ENCODE data around the gene DACT2. TPM values are rescaled to one million over a fixed set of nuclear protein-coding genes. Genes with fewer than 3 reads are reported as not detected.

The DACT2 gene
- total and polyA plus RNA-seq, 9 of the 15 experiments (the other 6 are each of a cell fraction or from before 2014, with no cell fraction given) = not detected

DNA sequence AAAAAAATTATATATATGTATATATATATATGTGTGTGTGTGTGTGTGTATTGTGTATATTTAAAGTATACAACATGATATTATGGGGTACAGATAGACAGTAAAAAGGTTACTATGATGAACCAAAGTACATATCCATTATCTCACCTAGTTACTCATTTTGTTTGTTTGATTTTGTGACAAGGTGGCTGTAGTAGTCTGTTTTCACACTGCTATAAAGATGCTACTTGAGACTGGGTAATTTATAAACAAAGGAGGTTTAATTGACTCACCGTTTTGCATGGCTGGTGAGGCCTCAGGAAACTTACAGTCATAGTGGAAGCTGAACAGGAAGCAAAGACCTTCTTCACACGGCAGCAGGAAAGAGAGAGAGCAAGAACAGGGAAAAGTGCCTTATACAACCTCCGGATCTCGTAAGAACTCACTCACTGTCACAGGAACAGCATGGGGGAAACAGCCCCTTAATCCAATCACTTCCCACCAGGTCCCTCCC is 30.2 kb upstream of the DACT2 start:
- Histone ChIP-seq H3K27me3 (ENCODE audit: control insufficient read depth in 2 of 2, insufficient read depth in 2 of 2, low read length in 2 of 2) (peaks cover 27 to 41% of the 10 kb centered on the region in 2 experiments), H4K20me1 (replicated peaks; ENCODE audit: control insufficient read depth, insufficient read depth, low read length) (no peaks in the 10 kb centered on the region; the same call in 1 of the 2 replicates), H3K4me3 (no peak overlapping the region), H3K79me2 (ENCODE audit: control insufficient read depth, insufficient read depth, low read length) (no peaks in the 10 kb centered on the region), H3K27ac (ENCODE audit: extremely low read depth, low read depth, low read length) (no peak overlapping the region), H3K9ac (ENCODE audit: insufficient read depth in 1 of 2, low read depth in 2 of 2, low read length in 2 of 2) (no peak overlapping the region), H2AFZ (ENCODE audit: low read depth, low read length) (no peak overlapping the region), H3K36me3 (ENCODE audit: control insufficient read depth, insufficient read depth, low read length) (no peaks in the 10 kb centered on the region), H3K9me1 (ENCODE audit: control insufficient read depth, insufficient read depth, low read length) (peaks cover 3% of the 10 kb centered on the region), H3K4me1 (replicated peaks in 1 of 2; ENCODE audit: control insufficient read depth in 2 of 2, insufficient read depth in 2 of 2, low read length in 2 of 2) (no peaks in the 10 kb centered on the region), H3K4me2 (ENCODE audit: insufficient read depth, low read length) (no peak overlapping the region), H3K9me3 (replicated peaks; ENCODE audit: control insufficient read depth, insufficient read depth, low read depth, low read length) (no peaks in the 10 kb centered on the region)
- FAIRE-seq (no peak), ATAC-seq (no peak), DNase-seq (ENCODE audit: extremely low read depth in 1 of 4, low spot score in 3 of 4) (no peak)
- ChIA-PET POLR2A (no interaction called here), CTCF (ENCODE audit: low intra/inter-chr PET ratio) (no interaction called here)
- TF ChIP-seq CBFA2T3 (IDR thresholded peaks at IDR 0.05) = no peak
- no peak for TF ChIP-seq SLC30A9 (CRISPR knock-in tag; IDR thresholded peaks at IDR 0.05)
- TF ChIP-seq, protein P1, sequence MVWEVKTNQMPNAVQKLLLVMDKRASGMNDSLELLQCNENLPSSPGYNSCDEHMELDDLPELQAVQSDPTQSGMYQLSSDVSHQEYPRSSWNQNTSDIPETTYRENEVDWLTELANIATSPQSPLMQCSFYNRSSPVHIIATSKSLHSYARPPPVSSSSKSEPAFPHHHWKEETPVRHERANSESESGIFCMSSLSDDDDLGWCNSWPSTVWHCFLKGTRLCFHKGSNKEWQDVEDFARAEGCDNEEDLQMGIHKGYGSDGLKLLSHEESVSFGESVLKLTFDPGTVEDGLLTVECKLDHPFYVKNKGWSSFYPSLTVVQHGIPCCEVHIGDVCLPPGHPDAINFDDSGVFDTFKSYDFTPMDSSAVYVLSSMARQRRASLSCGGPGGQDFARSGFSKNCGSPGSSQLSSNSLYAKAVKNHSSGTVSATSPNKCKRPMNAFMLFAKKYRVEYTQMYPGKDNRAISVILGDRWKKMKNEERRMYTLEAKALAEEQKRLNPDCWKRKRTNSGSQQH (CRISPR knock-in tag; IDR thresholded peaks at IDR 0.05) = no peak
- no peak for TF ChIP-seq ZNF212 (CRISPR knock-in tag; IDR thresholded peaks at IDR 0.05)
- TF ChIP-seq RAD51 (IDR thresholded peaks at IDR 0.05; ENCODE audit: borderline replicate concordance, low read depth) = no peak
- TF ChIP-seq ZBTB17 (CRISPR knock-in tag; IDR thresholded peaks at IDR 0.05) = no peak
- TF ChIP-seq ZNF124 (CRISPR knock-in tag; IDR thresholded peaks at IDR 0.05) = no peak
- no peak for TF ChIP-seq PTBP1 (IDR thresholded peaks at IDR 0.05; ENCODE audit: low read depth, low read length)
- TF ChIP-seq MCM7 (IDR thresholded peaks at IDR 0.05) = no peak
- TF ChIP-seq RHOXF2B (CRISPR knock-in tag; conservative IDR thresholded peaks at IDR 0.05) = no peak
- TF ChIP-seq NCOR1 (IDR thresholded peaks at IDR 0.05) = no peak
- TF ChIP-seq TCF3 (CRISPR knock-in tag; IDR thresholded peaks at IDR 0.05) = no peak
- TF ChIP-seq ILF3 (IDR thresholded peaks at IDR 0.05; ENCODE audit: borderline replicate concordance) = no peak
- no TSS peak for BruUV-seq (replicated peaks)
- in situ Hi-C loops (cut with MboI) (no loop called here), intact Hi-C loops (cut with micrococcal nuclease) (no loop called here)
- 0% methylated on average over 4 of the region's 4 CpGs for WGBS (ENCODE audit: insufficient coverage, low coverage, missing lambda C conversion rate)
